ENCODE measurements around the gene DNAJC7.

DNAJC7 gene, protein sequence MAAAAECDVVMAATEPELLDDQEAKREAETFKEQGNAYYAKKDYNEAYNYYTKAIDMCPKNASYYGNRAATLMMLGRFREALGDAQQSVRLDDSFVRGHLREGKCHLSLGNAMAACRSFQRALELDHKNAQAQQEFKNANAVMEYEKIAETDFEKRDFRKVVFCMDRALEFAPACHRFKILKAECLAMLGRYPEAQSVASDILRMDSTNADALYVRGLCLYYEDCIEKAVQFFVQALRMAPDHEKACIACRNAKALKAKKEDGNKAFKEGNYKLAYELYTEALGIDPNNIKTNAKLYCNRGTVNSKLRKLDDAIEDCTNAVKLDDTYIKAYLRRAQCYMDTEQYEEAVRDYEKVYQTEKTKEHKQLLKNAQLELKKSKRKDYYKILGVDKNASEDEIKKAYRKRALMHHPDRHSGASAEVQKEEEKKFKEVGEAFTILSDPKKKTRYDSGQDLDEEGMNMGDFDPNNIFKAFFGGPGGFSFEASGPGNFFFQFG

DNA sequence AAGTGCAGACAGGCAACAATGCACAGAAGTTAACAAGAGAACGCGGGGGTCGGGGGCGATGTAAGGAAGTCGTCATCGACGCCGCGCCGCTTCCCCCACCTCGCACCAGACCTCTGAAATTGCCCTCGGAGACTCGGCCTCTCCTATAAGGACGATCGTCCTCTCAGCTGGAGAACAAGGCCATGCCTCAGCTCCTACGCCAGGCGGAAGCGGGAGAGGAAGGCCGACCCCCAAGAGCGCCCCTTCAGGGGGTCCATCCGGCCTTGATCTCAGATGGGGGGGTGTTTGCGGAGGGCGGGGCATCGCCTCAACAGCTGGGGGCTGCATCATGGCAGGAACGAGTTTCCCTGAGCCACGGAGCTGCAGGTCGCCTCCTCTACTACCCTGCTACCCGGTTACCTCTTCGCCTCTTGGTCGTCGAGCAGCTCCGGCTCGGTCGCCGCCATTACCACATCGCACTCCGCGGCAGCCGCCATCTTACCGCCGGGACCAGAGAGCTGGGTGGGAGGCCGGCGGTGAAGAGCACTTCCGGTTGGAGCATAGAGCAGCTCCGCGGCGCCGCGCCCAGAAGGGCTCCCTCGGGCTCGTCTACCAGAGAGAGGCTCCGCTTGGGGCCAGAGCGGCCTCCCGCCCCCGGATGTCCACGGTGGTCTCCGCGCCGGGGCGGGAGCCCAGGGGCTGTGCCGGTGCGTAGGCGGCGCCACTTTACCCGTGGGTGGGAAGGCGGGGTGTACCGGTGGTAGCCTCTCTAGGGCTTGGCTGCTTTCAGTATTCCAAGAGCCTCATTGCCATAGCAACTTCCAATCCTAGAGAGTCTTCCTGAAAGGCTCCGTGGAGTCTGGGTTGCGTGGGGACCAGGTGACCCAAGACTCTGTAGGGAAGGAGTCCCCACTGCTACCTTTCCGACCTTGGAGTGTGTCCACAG, at the start of gene DNAJC7:
DNAJC7 (minus strand) TSS at position 499 of the 925 bp plus-strand sequence; CDS start at position 476, 23 bp downstream.
- DNase-seq, result peak; percentile 95 to 96

DNA sequence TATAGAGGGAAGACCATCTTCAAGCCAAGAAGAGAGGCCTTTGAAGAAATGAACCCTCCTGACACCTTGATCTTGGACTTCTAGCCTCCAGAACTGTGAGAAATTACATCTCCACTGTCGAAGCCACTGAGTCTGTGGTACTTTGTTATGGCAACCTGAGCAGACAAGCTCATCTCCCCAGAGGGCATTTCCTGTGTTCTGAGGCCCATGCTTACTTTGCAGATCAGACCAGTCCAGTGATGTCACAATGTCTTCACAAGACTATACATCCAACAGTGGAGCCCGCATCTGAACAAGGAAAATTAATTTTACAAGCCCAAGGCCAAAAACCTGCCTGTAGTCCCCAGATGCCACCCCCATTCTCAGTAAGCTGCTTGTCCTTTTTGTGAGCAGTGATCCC, 48.0 kb upstream of the DNAJC7 start:
- DNase-seq, result no peak

DNA sequence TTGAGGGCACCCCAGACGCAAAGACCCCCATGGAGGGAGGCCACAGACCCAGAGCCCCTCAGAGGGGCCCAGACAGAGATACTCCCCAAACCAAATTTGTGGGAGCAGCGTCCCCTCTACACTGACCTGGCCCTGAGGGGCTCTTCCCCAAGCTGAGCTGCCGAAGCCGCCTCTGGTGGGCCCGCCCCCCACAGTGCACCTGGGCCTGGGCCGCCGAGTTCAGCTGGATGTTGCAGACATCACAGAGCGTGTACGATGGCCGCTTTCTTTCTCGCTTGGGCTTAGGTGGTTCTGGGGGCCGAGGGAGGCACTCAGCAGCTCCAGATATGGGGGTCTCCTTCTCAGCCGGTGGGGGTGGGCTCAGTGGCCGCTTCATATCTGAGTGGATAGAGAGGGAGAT, 45.4 kb upstream of the DNAJC7 start:
- DNase-seq, result no peak

DNA sequence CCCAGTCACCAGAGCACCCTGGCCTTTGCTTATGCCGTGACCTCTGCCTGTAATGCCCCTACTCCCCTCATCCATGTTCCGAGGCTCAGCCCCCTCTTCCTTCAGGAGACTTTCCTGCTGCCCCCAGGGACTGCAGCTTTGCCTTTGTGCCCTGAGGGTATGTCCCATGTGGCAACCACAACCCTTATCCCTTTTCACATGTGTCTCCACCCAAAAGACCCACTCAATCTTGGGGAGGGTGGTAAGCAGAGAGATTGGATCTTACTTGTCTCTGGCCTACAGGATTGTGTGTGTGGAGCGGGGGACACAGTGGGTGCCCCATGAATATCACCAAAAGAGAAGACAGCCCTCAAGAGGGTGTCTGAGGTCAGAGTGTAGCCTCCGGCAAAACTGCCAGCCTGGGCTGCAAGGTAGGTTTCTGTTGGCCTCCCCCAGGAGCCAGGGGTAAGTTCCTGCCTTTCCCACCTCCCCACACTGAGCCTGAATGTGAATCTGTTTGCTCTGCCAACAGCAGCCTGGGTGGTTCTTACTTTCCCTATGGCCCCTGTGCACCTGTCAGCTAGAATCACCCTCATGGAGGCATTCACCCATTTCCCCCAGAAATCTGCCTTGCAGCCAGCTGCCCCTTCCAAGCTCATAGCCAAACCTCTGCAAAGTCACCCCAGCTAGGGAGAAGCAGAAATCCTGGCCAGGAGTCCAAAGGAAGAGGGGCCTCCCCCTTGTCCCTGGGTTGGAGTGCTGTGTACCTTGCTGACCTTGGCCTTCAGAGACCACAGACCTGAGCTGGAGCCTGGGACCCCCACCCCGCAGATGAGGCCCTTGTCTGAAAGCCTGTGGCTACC, 44.6 kb upstream of the DNAJC7 start:
- peak in 1 of 2 experiments; percentile 23 for DNase-seq

DNA sequence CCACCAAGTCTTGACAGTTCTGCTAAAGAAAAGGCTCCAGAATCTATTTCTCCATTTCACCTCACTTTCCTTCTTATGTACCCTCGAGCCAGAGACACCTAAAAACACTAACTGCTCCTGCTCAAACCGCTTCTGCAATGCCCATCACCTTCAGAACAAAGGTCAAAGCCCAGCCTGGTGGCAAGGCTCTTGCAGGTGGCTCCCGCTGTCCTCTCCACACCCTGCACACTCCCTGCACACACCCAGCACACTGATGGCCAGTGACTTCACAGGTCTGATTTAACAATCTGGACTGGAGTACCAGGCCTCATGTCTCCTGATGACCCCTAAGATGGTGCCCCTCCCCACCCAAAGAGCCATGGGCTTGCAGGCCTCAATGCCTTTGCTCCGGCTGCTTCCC, 43.0 kb upstream of the DNAJC7 start:
- no peak for DNase-seq

DNA sequence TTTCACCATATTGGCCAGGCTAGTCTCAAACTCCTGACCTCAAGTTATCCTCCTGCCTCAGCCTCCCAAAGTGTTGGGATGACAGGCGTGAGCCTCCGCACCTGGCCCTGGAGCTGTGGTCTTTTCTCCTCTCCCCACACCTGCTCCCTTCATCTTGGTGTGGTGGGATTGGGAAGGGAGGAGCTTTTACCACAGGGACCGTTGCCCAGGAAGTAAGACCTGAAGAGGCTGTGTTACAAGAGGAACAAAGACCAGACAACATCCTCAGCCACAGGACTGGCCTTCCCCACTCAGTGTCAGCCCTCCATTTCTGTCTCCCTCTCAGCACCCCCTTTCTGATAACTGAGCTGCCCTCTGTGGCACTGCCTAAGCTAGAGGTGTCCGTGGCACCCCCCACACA, 42.6 kb upstream of the DNAJC7 start:
- DNase-seq, result no peak

DNA sequence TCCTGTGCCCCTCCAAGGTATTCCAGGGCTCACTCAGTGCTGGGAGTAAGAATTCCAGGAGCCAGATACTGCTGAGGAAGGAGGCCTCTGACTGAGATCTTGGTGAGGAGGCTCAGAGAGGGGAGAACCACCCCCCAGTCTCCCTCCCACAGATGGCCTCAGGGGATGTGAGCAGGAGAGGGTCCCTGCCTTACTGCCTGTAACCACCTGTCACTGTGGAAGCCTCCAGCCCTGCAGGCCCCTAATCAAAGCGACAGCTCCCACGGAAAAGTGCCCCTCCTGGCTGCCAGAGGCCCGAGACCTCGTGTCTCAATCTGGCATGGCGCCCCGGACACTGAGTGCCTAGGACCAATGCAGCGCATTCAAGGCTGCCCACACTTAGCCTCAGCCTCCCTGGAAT, 40.8 kb upstream of the DNAJC7 start:
- DNase-seq, result peak in 1 of 2 experiments; percentile 63

DNA sequence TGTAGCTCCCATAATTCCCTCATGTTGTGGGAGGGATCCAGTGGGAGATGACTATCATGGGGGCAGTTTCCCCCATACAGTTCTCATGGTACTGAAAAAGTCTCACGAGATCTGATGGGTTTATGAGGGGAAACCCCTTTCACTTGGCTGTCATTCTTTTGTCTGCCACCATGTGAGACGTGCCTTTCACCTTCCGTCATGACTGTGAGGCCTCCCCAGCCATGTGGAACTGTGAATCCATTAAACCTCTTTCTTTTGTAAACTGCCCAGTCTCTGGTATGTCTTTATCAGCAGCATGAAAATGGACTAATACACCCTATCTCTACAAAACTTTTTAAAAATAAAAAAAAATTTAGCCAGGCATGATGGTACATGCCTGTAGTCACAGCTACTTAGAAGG, 39.4 kb upstream of the DNAJC7 start:
- no peak for DNase-seq

DNA sequence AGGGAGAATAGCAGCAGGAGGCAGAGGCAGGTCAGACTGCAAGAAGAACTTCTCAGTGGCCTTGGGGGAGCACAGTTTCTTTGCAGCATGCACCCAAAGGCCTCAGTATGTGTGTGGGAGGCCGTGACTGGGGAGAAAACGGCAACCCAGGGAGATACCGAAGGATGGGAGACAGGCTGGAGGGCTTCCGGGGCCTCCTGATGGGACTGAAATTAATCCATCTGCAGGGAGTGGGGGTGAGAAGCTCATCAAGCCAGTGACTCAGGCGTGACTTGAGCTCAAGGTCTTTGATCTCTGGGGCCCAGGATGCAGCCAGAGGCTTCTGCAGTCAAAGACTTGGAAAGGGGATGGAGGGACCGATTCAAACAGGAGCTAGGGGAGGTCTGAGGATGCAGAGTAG, 38.3 kb upstream of the DNAJC7 start:
- no peak for DNase-seq

DNA sequence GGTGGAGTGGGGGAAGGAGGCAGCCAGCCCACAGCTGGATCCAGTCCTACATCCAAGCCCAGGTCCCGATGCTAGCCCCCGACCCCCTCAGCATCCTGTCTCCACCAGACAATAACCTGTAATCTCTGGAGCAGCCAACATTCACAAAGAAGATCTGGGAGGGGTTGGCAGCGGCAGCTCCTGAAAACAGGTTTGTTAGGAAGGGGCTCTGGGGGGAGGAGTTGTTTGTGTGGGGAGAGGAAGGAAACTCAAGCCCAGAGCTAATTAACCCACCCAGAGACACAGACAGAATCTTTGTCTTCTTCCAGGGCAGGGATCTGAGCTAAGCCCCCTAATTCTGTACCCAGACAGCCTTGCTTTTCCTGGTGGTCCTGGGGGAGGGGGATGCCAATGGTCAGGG, 37.8 kb upstream of the DNAJC7 start:
- no peak for DNase-seq

DNA sequence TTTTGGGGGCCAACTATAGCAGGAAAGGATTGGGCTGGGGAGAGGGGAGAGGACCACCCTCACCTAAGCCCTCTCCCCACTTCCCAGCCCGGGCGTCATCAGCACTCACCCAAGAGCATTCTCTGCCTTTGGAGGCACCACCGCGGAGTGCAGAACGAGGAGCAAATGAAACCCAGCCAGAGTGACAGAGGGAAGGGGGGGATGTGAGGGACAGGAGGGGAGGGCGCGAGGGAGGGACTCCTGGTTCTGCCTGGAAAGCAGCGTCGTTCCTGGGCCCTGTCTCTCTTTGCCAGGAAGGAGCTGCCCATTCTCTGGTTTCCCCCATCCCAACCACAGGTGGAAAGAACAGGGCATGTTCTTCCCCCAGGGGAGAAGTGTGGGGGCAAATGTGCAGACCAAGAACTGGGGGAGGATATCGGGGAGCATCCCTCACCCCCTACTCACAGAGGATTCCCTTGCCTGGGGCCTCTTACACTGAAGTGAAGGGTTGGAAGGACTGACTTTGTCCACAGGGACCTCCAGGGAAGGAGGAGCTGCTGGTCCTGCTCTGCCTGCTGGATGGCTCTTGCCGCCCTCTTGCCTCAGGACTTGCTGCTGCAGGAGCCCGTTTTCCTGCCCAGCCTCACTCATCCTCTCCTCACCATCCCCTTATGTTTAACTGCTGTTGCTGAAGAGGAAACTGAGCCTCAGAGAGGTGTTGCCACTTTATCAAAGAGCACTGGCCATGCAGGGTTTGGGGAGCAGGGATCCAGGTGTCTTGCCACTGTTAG, 36.7 kb upstream of the DNAJC7 start:
- DNase-seq, result no peak

DNA sequence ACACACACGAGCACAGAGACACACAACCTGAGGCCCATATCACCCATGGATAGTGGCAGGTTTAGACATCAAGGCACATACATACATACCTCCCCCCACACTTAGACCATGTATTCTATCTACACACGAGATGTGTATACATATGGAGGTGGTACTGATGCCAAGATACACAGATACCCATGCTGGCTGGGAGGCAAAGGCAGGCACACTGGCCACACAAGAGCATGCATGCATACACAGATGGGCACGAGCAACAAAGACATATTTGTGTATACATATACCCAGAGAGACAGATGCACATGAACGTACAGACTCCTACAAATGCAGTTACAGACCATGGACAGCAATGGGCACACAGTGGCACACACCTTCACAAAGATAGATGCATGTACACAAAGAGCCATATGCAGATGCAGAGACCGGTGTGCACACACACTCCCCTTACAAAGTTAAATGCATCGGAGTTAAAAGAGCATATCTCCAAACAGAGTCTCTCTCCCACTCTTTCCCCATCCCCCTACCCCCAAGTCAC, 35.2 kb upstream of the DNAJC7 start:
- no peak for DNase-seq

DNA sequence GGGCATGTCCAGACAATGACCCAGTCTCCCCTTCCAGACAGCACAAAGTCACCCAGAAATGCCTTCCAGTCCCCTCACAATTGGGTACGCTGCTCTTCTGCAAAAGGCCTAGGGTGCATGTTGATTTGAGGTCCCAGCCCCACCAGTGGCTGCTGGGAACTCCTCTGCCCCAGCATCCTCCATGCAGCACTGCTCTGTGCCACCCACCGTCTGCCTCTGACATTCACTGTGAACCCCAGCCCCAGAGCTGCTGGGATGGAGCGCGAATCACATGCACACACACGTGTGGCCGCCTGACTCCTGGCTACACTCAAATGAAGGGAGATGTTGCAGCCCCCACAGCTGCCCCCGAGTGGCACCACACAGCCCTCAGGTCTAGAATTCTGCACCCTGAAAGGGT, 34.4 kb upstream of the DNAJC7 start:
- DNase-seq, result no peak

DNA sequence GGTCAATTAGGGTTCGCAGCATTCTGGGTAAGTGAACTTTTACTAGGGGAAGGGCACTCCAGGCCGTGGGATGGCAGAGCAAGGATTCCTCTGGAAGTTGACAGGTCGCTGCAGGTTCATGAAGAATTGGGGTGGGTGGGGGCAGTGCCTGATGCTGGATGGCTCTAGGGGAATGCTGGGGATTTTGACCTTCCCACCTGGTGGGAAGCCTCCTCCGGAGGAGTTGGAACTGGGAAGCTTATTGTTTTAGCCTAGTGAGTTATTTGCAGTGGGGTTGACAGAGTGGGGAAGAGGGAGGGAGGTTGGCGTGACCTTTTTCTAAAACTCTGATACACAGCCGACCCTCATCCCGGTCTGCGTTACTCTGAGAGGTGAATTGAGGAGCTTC, 33.8 kb upstream of the DNAJC7 start:
- DNase-seq, result no peak

DNA sequence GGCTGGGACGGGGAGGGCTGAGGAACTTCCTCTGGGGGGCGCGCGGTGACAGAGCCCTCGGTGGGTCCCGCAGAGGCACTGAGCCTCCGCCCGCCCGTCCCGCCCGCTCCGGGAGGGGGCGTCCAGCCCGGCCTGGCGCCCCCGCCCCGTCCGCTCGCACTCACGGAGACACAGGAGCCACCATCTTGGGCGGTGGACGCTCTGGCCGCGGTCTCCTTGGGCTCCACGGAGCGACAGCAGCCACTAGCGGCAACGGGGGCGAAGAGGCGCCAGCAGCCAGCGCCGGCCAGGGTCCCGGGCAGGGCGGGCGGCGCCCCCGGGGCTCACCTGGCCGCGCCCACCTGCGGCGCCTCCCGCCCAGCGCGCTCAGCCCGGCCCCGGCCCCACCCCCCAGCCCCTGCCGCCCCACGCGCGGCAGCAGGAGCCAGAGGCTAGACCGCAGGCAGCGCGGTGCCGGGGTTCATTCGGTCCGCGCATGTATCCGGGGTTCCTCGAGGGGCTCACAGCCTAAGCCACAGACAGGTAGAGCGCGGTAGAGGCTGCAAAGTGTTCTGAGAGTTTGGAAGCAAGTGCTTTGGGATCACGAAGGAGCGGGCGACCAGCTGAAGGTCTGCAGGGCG, 33.3 kb upstream of the DNAJC7 start, which contains the start of gene C17orf113:
C17orf113 (minus strand) TSS at position 209 of the 620 bp plus-strand sequence. CDS start 7,225 bp downstream, outside the sequence.
- peak; percentile 34 to 70 for DNase-seq

DNA sequence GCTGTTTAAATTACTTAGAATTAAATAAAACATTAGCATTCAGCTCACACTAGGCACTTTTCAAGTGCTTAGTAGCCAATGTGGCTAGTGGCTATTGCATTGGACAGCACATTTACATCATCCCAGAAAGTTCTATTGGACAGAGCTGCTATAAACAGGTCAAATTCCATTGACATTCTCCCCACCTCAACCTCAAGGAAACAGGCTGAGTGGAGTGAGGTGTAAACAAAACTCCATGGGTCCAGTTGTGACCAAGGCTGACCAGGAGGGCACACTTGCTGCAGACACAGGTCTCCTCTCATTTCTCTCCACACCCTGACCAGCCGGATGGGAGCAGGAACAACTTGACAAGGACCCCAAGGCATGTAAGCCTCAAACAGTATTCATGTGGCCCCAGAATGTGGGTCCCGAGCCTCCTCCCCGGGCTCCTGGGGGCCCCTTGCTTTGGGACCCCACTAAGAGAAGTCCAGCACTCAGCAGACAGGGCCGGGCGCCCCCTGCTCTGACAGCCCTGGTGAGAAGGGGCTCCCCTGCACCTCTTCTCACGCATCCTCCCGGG, 32.7 kb upstream of the DNAJC7 start:
- no peak for DNase-seq

DNA sequence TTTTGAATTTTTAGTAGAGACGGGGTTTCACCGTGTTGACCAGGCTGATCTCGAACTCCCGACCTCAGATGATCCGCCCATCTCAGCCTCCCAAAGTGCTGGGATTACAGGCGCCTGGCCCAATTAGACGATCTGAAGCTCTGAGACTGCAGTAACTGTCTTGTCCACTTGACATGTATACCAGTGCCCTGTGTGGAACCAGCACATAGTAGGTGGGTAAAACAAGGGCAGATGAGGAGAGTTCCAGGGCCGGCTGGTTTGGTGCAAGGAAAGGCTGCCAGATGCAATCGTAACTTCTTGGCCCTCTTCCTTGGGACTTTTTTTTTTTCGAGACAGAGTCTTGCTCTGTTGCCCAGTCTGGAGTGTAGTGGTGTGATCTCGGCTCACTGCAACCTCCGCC, 30.1 kb upstream of the DNAJC7 start:
- no peak for DNase-seq

DNA sequence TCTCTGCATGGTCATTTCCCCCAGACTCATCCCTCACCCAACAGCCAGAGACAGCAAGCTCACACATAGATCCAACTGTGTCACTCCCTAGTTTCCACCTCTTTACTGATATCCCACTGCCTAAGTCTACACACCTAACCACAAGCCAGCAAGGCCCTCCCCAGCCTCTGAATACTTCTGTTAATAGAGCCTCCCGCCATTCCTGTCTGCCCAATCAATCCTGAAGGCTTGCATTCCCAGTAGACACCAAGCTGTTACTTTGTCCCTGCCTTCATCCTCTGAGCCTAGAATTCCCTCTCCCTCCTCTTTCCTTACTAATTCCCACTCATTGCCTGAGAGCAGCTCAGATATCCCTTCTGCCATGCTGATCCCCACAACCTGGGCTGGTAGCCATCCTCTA, 28.5 kb upstream of the DNAJC7 start:
- DNase-seq, result peak in 1 of 2 experiments; percentile 22

DNA sequence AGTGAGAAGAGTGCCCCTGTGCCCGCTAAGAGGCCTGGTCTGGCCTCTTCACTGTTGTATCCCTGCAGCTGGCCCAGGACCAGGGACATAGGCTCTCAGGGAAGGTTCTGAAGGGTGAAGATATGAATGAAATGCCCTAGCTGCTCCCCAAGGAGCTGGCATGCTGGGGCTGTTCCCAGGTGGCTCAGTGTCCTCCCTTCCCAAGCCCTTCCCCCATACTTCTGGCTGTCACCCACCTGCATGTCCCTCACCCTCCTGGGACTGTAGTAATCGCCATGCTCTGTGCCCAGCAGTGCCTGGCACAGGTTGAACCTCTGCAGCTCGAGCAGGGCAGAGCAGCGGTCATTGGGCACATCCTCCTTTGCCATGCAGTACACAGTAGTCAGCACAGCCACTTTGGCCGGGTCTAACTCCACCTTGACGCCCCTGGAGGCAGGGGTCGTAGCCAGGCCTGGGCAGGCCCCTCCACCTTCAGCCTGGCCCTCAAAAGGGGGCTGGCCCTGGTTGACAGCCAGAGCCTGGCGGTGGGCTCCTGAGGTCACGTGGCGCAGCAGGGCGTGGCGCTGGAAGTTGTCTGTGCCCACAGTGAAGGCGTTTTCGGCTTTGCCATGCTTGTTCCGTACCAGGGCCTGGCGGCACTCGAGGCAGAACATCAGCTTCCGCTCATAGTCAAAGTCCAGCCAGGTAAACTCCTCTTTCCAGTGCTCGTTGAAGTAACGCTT, 25.5 kb upstream of the DNAJC7 start:
- DNase-seq, result no peak

DNA sequence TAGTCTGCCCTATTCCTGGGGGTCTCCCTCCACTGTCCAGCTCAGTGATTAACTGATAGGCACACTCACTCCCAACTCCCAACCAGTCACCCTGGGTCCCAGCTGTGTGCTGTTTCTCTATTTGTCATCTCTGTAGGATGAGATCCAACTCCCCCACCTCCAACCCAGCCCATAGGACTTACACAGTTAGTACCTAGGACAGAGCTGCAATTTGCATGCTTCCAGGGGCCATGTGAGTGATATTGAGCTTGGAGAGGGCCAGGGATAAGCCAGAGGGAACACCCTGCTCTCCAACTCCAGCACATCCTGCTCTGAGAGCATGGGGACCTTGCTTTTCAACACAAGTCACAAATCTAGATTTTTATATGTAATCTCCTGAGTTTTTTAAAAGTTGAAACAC, 24.4 kb upstream of the DNAJC7 start:
- DNase-seq, result no peak

Measured in NCI-H524 (cell line).